NCI-H460 (cell line): Measurements from ENCODE around the gene CCT7. TPM values are rescaled to one million over a fixed set of nuclear protein-coding genes. Genes with fewer than 3 reads are reported as not detected.
"Not testable (repeated sequence)": the region's sequence is repeated elsewhere in the genome, so short reads cannot be mapped to it uniquely, and the experiment has no call there.

ENCODE experiments used
- DNase-seq: peaks from one replicate; pipeline ENCODE4 v3.0.0-alpha.2; 2016; ENCODE audit warnings: low read depth; ENCODE audit errors: extremely low read depth
- total RNA-seq: library from RNA; depleted of rRNA; stranded (reverse); fragments of >200 nt; shearing (Covaris generic); gene quantifications from 2 replicates; pipeline ENCODE4 v1.2.3, GENCODE V29; 2014

The CCT7 gene
- total RNA-seq, 1 experiment from 2014 or later = 538 TPM

DNA sequence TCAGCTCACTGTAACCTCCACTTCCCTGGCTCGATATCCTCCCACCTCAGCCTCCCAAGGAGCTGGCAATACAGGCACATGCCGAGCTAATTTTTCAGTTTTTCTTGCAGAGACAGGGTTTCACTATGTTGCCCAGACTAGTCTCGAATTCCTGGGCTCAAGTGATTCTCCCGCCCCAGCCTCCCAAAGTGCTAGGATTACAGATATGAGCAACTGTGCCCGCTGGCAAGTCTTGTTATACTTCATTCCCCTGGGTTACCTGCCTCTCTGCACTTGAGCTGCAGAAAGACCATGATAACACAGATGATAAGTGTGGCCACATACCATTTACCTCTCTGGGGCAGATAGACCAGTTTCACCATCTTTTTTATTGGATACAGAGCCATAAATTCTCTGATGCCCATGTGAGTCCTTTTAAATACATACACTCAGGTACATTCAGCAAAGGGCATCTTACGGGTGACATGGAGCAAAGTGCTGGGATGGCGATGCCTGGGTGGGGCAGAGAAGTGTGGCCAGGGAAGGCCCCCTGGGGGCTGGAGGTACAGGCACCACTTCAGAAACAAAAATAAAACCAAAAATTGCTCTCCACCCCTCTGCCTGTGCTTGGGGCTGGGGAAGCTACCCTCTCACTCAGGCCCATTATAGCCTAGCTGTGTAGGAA is 20.4 kb downstream of the CCT7 start:
- no peak for DNase-seq

DNA sequence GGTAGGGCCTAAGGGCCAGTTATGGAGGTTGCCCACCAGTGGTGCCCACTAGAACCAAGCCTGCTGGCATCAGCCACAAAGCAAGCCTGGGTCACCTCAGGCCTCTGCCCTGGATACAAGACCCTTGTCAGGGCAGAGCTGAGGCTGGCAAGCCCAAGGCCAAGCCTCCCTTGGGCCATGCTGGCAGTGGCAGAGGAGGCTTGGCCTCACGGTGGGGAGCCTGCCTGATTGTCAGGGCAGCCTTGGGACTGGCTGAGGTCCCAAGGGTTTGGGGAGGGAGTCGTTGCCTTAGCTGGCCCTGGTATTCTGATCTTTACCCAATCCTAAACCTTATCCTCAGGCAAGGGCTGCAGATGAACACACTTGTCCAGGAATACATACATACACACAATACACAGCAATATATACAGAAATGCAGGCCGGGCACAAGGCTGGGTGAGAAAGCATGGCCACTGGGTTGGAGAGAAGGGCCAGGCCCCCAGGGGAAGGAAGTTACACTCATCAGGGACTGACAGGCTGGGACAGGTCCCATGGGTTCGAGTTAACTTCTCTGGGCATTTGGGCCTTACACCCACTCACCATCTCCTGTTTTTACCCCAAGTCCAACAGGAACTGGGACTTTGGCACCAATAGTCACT is 21.0 kb downstream of the CCT7 start:
- no peak for DNase-seq

DNA sequence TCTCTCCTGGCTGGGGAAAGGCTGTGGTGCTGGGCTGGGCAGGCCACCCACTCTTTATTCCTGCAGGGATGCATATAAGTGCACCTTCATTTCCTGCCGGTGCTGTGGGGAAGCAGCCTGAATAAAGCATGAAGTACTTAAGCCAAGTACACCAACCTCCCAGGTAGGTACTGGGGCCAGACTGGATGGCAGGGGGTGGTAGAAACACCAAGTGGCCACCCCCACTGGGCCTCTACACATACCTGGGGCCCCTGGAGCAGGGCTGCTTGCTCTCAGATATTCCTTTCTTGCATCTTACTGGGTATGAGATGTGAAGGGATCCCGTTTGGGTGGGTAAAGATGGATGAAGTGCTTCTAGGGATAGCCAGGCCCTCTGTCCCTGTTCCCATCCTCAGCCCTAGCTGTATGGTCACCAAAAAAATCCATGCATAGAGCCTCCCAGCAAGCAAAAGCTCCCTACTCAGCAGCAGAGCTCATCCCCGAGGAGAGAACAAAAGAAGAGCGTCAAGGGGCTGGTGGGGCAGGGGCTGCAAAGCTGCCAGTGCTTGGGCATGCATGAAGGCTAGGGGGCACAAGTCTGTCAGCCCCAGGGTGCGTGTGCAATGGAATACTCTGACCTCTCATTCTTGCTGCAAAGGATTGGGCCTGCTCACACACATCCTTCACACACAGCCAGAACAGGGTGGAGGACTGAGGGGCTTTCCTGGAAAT is 22.0 kb downstream of the CCT7 start:
- DNase-seq = no peak

DNA sequence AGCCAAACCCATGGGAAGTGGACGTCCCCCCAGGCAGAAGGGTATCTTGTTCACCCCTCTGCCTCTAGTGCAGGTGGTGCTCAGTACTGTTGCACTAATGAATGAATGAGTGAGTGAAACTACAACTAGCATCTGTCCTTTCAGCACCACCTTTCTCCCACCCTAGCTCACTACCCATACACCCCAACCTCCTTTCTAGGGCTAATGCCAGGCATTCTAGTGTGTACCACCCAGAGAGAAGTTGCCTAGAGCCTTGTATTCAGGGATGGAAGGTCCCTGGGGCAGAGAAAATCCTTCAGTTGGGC is 22.5 kb downstream of the CCT7 start:
- DNase-seq = no peak

DNA sequence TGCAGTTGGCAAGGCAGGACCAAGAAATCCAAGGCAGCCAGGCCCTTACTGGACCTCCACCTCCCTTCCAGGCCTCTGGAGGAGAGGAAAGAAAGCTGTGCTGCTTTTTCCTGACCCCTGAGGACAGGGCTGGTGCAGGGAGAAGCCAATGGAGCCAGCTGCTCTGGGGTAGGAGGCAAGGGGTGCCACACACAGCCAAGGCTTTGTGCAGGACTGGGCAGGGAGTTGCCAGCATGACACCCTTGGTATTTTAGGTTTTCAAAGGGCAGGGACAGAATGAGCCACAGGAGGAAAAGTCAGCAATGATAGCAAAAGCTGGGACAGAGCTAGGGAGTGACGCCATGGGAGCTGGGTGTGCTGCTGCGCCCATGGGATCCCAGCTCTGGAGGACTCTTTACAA is 22.9 kb downstream of the CCT7 start:
- DNase-seq = no peak

DNA sequence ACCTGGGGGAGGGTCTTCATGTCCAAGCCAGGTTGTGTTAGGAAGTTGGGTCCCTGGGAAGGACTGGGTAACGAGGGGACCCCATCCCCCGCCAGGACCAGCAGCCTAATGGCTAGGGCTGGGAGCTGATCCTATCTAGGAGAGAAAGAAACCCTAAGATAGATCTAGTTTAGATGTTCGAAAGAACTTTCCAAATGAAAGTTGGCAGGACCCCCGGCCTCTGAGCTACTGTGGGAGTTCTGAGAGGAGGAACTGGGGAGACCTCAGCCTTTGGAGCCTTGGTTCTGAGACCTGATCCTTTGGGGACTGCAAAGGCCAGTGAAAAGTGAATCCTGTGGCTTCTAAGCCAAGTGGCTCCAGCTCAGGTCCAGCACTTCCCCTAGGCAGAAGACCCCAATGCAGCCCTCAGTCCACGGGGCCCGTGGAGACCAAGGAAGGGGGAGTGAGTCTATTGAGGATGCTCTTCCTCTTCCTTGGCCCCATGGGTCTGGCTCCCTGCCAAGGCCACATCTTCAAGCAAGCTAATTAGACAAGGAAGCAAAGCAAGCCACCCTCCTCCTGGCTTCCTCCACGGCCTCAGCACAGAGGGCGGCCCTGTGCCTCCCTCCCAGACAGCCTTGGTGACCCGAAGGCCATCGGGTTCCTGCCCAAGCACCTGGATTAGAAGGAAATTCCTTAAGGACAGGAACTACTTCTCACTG is 23.5 kb downstream of the CCT7 start:
- no peak for DNase-seq

DNA sequence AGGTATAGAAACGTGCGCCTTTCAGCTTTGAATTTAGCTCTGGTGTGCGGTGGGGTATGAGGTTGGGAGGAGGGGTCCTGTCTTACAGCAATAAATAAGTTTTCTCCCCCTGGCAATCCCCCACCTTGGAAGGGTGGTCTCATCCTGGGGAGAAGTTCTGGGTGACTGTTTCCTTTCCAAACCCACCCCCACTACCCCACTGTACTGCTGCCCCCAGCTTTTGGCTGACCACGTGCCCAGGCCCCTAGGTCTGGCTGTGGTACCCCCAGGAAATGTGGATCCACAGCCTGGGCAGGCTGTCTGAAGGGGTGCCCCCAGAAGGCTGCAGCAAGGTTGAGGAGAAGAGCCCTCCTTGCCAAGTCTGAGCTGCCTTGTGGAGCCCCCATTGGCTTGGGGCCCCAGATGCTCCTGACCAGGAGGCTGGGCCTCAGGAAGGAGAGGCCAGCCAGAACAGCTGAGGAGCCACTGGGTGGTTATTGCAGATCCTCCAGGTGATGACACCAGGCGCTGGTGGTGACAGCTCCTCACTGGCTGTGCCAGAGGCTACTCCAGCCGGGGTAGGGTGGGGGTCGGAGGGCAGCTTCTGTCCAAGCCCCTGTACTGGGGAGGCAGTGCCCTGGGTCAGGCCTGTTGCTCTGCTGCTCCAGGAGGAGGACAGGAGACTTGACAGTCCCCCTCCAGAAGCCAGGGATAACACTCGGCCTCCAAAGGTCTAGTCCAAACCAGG is 24.2 kb downstream of the CCT7 start:
- DNase-seq = no peak

DNA sequence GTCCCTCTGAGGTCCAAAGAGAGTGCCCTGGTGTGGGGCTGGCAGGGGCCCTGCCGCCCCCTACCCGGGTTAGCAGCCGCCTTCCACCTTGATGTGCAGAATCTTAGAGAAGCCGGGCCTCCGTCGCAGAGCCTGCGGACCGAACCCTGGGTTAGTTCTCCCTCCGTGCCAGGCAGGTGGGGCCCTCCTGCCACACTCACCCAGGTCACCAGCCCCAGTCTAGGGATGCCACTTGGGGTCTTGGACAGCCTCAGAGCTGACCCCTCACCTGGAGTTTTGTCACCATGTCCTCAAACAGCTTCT is 24.8 kb downstream of the CCT7 start:
- no peak for DNase-seq

DNA sequence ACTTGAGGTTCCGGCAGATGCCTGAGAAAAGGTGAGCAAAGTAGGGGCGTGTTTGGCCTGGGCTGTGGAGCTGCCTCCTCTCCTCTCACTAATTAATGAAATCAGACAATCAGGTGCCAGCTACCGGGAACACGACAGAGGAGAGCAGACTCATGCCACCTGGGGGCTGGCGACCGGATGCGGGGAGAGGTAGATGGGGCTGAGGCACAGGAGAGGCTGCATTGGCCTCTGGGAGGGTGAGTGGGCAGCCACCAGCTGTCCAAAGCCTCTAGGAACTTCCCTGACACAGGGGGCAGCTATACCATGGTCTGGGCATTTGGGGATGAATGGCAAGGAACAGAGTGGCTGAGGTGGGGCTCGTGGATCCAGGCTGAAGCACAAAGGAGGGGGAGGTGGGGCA is 25.2 kb downstream of the CCT7 start:
- DNase-seq = no peak

DNA sequence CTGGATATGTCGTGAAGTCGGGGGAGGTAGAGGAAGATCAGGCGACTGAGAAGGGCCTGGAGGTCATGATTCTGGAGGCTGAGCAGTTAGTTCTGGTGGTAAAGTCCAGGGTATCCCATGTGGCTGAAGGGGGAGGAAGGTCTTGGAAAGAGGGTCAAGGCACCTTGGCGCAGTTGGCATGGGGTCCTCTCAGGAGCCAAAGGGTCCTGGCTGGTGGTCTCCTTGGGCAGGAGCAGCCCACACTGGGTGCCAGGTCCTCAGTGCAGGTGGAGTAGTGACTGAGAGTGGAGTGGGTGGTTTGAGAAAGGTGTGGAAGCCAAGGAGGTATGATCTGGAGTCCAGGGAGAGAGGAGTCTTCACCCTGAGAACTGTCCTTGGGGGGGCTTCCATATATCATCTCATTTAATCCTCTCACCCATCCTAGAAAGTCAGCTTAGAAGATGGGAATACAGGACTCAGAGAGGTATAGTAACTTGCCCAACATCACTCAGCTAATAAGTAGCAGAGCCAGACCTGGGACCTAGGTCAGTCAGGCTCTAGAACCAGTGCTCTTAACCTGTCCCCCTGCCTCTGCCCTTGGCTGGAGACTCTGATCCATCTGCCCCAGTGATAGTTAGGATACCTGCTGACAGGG is 25.7 kb downstream of the CCT7 start:
- no peak for DNase-seq

DNA sequence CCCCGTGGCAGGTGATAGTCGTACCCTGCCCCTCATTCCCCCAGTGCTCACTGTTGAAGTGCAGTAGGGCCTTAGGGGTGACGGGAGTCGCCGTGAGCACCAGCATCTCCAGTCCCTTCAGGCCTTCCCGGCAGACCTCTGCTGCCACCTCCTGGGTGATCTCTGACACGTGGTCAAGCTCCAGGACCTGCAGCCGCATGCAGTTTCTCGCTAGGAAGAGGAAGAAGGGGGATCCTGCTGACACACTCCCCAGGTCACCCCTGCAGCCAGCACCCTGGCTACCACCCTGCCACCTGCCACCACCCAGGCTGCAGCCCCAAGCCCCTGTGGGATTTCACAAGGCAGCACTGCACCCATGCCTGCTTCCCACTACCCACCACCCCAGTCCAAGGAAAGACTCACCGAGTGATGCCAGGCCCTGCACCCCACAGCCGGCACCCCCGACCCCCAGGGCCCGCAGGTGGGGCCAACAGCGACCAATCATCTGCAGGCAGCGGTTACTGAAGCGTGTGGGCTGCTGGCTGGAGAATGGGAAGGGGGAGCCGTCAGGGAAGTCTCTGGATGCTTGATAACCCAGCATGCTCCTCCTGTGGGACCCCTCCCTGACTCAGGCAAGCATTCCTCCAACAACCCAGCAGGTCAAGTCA is 26.4 kb downstream of the CCT7 start:
- DNase-seq = peak; percentile 54

DNA sequence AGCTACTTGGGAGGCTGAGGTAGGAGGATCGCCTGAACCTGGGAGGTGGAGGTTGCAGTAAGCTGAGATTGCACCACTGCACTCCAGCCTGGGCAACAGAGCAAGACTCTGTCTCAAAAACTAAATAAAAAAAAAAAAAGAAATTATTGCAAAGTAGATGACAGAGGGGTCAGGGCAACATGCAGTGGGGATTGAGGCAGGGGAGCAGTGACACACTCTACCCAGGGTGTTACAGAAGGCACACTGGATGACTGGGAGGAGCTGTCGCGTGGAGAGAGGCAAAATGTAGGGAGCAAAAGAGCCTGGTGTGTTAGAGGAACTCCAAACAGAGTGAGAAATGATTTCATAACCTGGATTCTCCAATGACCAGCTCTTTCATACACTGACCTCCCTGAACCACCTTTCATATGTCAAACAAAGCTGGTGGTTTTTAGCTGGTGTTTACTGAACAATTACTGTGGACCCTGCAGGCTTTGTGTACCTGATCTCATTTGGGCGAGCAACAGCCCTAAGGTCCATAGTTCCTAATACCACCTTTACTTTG is 28.1 kb downstream of the CCT7 start:
- DNase-seq = no peak

DNA sequence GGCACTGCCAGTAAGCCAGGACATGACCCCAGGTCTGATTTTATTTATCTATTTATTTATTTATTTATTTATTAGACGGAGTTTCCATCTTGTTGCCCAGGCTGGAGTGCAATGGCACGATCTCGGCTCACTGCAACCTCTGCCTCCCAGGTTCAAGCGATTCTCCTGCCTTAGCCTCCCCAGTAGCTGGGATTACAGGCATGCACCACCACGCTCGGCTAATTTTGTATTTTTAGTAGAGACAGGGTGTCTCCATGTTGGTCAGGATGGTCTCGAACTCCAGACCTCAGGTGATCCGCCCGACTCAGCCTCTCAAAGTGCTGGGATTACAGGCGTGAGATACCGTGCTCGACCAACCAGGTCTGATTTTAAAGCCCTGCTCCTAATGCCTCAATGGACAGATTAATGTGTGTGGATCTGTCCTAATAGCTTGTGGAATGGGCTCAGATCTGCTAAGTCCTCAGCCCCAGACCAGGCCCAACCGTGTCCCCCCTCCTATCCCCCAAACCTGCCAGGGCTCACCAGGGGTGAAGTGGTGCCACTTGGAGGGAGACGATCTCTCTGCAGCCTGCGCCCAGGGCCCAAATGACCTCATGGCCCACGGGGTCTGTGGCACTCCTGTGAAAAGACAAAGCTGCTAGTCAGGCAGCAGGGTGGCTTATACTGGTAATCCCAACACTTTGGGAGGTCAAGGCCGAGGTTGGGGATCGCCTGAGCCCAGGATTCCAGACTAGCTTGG is 28.8 kb downstream of the CCT7 start:
- not testable (repeated sequence) for DNase-seq

DNA sequence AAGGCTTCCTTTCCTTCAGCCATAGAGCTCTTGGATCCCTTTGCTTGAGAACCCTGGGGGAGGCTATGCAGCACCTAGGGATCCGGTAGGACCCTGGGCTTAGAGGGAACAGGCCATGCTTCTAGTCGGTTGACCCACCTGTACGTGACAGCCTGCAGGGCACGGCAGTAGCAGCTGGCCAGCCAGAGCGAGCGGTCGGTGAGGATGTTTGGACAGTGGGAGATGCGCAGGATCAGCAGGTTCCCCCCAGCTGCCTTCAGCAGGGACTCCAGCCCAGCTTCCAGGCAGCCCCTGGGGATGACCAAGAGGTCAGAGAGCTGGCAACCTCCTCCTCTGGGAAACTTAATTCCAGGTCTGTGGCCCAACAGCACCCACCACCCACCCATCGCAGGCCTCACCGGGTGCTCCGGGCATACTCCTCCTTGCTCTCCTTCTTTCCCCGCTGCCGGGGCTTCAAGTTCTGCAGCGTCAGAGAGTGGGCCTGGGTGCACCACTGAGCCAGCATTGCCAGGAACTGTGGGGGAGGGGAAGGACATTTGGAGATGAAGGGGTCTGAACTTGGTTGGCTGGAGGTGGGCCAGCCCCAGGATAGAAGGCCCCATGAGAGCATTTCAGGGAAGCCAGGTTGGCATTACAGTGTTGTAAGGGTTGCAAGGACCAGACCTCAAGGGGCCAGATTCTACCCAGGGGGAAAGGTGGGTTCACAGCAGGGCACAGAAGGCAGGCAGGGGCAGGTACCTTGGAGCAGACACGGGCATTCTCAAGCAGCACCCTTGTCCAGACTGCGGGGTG is 29.6 kb downstream of the CCT7 start:
- no peak for DNase-seq

DNA sequence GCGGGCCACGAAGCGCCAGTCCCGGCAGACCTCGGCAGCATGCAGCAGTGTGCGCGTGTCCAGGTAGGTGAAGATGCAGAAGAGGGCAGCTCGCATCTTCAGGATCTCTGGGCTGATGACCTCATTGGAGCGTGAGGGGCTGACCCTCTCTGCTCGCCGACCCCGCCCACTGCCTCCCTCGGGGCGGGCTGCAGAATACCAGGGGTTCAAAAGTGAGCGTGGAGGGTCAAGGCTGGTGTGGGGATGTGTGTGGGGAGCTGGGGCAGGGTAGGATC is 30.2 kb downstream of the CCT7 start:
- no peak for DNase-seq

DNA sequence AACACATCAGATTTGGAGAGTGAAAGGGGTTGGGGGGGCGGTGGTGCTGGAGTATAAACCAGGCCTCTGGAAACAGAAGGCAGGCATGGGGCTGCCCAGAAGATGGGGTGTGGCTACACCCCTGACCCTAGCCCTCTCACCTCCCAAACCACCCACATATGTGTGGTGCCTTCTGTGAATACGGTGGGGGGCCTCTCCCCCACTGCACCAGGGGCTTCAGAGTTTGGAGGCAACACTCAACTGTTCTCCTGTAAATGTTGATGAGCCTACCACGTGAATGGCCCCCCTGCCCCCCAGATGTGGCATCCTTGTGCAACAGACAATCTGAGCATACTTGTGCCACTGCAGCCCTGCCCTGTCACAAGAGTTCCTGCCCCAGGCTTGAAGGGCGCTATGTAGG is 30.7 kb downstream of the CCT7 start:
- no peak for DNase-seq

DNA sequence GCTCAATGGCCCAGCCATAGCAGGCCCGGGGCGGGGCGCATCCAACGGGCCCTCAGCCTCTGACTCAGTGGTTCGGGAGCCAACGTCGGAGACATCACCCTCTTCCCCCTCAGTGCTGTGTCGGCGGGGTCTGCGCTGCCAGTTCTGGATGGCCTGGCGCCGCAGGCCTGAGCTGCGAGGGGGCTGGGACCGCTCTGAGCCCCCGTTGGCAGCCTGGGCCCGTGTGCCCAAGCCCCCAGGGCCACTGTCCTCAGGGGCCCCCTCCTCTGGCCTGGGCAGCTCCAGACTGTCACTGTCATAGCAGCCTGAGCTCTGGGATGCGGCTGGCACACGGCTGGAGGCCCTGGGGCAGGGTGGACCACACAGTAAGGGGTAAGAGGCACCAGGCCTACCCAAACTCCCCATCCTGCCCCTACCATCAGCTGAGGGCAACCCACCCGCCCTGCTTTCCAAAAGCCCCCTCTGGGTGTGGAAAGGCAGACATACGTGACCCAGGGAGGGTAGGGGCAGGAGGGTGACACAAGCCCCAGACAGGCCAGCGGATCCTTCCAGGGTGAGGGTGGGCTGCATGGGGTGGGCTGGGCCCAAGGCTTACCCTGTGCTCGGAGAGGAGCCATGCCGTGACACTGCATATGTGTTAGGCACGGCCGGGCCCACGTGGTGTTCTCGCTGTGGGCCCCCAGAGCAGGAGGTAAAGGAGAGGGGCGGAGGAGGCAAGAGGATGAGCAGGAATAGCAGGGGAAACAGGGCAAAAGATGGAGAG is 31.4 kb downstream of the CCT7 start:
- DNase-seq = no peak
